GM18511 (cell line): ENCODE results near the gene RASSF8.

ENCODE experiments used
- ATAC-seq: cut with Tn5 transposase; IDR thresholded peaks from one replicate; pipeline ENCODE4 v1.9.1; 2021; ENCODE audit warnings: mild to moderate bottlenecking, moderate library complexity; ENCODE audit not compliant: unreplicated experiment

RASSF8 gene

DNA sequence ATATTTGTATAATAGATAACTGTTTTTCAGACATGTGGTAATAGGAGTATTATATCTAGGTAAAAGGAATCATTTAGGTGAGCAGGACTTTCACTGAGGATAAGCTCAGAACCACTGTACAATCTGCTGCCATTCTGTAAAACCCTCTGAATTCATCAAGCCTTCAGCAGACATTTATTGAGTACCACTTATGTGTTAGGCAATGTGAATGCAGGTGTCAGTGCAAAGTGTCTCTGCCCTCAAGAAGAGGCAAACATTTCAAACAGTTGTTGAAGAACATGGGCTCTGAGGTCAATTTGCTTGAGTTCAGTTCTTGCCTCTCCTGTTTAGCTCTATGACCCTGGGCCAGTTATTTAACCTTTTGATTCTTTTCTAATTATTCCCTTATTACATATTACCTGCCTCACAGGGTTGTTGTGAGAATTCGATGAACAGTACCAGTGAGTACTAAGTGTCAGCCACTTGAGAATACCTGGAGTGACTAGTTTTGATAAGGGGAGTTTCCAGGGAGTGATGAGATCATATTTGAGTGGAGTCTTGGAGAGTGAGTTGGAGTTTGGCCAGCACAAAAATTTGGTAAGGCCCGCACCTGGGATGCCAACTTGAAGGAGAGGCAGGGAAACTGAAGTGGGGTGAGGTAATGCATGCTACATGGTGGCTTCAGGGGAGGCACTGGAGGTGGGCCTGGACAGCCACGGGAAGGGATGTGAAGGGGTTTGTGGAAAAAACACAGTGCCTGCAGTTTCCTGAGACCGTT lies 33.7 kb downstream of the RASSF8 start:
- no peak for ATAC-seq

DNA sequence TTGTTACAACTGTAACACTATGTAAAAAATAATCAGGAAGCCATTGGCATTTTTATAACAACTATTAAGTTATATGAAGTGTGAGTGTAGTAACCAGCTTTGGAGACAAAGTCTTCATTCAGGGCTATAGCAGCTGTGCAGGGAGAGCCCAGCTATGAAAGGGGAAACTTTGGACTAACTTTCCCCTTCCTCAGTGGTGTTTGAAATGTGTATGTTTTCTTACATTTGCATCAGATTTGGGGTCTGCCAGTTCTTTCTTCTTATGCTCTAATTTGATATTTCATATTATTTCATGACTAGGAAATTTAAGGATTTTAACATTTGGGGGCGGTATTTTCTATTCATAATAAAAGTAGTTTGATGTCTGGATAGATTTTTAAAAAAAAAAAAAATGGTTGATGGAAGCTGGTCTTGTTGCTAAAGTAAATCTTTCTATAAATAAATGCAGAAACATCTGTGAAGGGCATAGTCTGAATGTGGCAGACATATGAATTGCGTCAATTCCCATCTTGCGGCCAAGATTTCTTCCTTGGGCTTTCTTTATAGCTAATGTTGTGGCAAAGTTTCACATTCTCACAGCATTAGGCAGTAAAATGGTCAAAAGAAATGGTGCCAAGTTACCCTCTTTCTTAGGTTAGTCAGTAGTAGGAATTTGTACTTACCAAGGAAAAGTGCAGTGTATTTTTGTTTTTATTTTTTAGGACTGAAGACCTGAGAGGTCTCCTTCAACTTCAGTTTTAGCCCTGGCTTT lies 35.6 kb downstream of the RASSF8 start:
- ATAC-seq: no peak

DNA sequence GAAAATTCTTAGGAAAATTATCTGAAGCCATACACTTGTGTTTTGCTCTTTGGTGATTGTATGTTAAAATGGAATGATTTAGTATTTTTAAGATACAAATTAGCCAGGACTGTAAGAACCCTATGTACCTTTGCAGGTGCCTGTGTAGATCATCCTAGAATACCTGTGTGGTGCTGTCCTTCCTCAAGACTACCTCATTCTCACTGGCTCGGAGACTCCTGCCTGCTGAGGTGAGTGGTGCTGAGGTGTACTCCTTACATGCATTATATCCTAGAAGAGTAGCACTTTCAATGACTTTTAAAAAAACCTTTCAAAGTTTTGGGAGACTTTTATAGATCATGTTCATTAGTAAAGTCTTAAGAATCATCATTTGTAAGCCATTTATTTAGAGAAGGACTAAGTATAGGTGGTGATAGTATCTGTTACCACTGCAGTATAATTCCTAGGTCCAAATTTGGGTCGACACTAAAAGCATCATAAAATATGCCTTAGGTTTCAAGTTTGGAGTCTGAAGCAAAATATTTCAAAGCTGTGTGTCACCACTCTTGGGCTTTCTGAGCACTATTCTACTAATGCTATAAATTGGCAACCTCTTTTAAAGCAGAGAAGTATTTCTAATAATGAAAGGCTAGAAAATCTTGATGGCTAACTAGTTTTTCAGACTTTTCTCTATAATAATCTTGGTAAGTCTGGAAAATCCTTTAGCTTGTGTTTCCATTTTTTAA lies 36.6 kb downstream of the RASSF8 start:
- ATAC-seq: no peak

- ATAC-seq: no peak
Observed at GRCh38 chr12:25995906-25996305, 37.4 kb downstream of the RASSF8 start.

- ATAC-seq: no peak
Observed at GRCh38 chr12:25996677-25997076, 38.2 kb downstream of the RASSF8 start.

- ATAC-seq: no peak
Observed at GRCh38 chr12:25997201-25997963, 38.9 kb downstream of the RASSF8 start.

GRCh38 chr12:26000898-26001297 lies 42.4 kb downstream of the RASSF8 start:
- ATAC-seq: no peak

DNA sequence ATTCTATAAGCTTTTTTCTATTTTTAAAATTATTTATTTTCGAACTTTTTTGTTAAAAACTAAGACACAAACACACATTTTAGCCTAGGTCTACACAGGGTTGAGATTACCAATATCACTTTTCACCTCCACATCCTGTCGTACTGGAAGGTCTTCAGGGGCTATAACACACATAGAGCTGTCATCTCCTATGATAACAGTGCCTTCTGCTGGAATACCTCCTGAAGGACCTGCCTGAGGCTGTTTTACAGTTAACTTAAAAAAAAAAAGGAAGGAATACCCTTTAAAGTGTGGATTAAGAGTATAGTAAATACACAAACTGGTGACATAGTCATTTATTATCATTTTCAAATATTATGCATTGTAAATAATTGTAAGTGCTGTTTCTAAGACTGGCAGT lies 43.0 kb downstream of the RASSF8 start:
- no peak for ATAC-seq

DNA sequence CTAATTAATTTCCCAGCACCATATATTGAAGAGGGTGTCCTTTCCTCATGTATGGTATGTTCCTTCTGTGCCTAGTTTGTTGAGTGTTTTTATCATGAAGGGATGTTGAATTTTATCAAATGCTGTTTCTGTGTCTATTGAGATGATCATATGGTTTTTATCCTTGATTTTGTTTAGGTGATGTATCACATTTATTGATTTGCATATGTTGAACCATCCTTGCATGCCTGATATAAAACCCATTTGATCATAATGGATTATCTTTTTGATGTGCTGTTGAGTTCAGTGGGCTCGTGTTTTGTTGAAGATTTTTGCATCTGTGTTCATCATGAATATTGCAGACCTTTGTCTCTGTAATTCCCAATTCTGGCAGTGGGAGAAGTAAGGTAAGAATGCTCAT lies 44.6 kb downstream of the RASSF8 start:
- no peak for ATAC-seq

DNA sequence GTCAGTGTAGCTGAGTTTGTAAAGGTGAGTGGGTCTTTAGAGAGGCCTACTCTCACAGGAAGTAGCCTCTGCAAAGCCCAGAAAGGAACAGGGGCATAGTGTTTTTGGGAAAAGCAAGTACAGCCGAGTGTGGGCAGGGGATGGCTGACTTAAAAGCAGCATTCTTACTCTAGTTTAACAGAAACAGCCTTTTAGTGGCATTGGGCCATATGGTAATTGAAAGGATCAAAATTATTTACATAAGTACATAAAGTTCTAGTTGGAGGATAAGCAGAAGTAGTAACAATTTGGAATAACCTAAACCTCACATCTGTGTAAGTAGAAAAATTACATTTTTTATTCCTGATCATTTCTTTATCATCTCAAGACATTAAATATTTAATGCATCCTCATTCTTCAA lies 49.1 kb downstream of the RASSF8 start:
- no peak for ATAC-seq

GRCh38 chr12:26009593-26009992 lies 51.1 kb downstream of the RASSF8 start:
- no peak for ATAC-seq

GRCh38 chr12:26010293-26010821 lies 51.9 kb downstream of the RASSF8 start:
- no peak for ATAC-seq

DNA sequence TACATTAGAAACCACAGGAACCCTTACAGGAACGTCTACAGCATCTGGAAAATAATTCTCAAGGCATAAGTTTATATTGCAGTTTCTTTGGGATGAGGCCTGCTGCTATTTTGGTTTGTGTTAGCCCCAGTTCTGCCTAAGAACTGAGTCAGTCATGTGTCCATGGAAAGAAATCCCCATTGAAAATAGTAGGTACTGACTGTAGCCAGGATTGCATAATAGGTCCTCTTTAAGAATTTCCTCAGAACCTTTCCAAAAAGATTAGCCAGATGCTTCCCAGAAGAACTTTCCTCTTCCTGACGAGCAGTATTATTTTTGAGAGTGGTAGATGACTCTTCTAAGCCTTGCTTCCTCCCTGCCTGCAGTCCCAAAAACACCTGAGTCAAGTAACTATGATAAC lies 52.6 kb downstream of the RASSF8 start:
- ATAC-seq: no peak

DNA sequence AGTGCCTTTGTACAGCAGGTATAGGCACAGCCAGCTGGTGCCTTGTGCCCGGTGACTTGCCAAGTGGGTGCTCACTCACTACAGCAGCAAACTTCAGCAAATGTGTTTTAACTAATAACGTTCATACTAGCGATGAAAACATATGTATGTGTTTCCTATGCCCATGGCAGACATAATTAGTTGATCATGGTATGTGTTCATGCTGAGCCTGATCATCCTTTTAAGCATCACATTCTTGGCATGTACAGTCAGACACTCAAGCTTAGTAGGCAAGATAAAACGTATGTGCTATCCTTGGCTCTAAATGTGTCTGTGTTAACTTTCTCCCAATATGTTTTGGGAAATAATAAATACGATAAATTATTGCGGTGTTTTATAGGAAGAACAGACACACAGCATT lies 55.6 kb downstream of the RASSF8 start:
- ATAC-seq: no peak

DNA sequence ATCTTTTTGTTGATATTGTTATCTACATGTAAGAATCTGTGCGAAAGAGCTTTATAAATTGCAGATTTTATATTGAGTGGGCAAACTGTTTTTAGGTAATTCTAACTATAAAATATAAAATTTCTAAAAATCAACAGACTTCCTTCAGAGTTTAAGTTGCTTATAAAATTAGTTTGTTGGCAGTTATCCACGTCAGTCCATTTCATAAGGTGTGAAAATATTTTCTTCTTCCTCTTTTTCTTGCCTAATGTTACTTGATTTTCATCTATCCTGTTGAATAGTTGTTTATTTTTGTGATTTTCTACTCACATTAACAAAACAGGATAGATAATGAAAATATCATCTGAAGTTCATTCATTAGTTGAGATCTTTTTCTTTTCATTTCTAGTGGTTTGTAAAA lies 58.0 kb downstream of the RASSF8 start:
- ATAC-seq: no peak

DNA sequence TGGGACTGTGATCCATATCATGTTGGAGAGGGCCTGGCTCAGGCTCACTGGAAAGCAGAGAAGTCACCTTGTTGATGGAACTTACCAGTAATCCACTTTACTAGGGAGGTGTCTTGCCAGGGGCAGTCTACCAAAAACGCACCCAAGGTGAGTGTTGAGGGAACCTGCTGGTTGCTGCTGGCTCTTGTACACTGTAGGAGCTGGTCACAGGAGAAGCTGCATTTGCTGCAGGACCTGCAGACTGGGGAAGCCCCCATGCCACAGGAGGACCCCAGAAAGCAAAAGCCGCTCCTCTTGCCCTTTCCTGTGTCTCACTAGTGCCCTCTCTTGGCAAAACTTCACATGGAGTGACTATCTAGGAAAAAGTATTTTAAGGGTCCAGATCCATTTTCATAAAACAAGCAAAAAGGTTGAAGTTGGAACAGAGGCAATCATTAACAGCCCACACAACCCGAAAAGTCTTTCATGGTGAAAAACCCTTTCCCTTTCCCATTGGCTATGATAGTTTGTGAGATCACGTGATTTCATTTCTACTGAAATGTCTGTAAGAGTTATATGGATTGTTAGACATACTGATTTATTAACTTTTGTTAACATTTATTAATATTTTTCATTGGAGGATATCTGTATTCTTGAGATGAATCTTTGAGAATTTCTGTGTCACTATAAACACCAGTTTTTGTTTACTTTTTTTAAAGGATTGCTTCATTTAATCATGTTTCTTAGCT lies 59.2 kb downstream of the RASSF8 start:
- ATAC-seq: no peak

DNA sequence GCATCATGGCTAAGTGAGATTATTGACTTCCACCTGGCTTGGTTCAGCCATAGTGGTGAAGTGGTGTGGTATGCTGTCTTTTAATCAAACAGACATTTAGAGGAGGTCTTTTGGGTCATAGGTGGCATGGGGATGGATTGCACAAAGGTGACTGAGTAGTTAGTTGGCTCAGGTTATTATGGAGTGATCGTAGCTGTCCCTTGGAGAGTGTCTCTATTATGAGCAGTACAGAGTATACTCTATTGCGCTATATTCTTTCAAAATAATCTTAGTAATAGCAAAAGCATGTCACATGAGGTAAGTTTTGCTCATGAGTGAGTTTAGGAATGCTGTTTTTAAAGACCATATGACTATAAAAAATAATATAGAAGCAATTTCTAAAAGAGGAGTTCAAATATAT lies 60.4 kb downstream of the RASSF8 start:
- no peak for ATAC-seq

- ATAC-seq: no peak
Observed at GRCh38 chr12:26021534-26021933, 63.1 kb downstream of the RASSF8 start.

DNA sequence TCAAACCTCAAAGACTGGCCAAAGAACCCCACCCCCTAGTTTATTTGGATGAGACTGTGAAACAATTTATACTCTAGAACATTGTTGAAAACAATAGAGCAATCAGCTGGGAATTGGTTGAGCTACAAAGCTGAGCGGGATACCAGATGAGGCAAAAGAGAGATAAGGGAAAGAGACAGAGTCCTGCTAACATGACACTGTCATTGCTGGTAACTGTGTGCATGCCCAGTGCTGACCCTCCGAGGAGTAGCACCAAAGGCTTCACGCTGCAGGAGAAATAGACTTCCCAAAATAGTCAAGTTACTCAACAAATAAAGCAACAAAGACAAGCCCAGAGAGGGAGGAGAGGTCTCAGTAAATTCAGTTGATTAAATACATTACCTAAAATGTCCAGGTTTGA lies 63.6 kb downstream of the RASSF8 start:
- no peak for ATAC-seq

GRCh38 chr12:26026713-26027112 lies 68.2 kb downstream of the RASSF8 start:
- ATAC-seq: no peak
